H9 (cell line): ENCODE measurements around the gene RFX4. TPM values are rescaled to one million over a fixed set of nuclear protein-coding genes. Genes with fewer than 3 reads are reported as not detected.

Experiments used
- DNase-seq: peaks from one replicate; pipeline ENCODE4 v3.0.0-alpha.2; 2017
- H2AFZ ChIP-seq: one replicate; pipeline ENCODE4 v1.6.1; 2013; ENCODE audit warnings: mild to moderate bottlenecking, low read length, control low read depth, moderate library complexity
- H2AK5ac ChIP-seq: 2 replicates; pipeline ENCODE4 v1.6.1; 2013; ENCODE audit warnings: low read length, control low read depth, mixed read lengths; ENCODE audit not compliant: insufficient read length
- H2BK120ac ChIP-seq: one replicate; pipeline ENCODE4 v1.6.1; 2013; ENCODE audit warnings: low read depth, mild to moderate bottlenecking, low read length, control low read depth, inconsistent platforms; ENCODE audit not compliant: poor library complexity, severe bottlenecking
- H2BK12ac ChIP-seq: 2 replicates; pipeline ENCODE4 v1.6.1; 2013; ENCODE audit warnings: low read length, control low read depth, mixed read lengths, low read depth; ENCODE audit not compliant: insufficient read length
- H2BK15ac ChIP-seq: 2 replicates; pipeline ENCODE4 v1.6.1; 2013; ENCODE audit warnings: low read depth, low read length, control low read depth
- H2BK20ac ChIP-seq: one replicate; pipeline ENCODE4 v1.6.1; 2013; ENCODE audit warnings: low read depth, mild to moderate bottlenecking, low read length, control low read depth, inconsistent platforms; ENCODE audit not compliant: poor library complexity, severe bottlenecking
- H2BK5ac ChIP-seq: 2 replicates; pipeline ENCODE4 v1.6.1; 2013; ENCODE audit warnings: low read length, control low read depth, mixed read lengths; ENCODE audit not compliant: insufficient read length
- H3K14ac ChIP-seq: 2 replicates; pipeline ENCODE4 v1.6.1; 2013; ENCODE audit warnings: low read length, control low read depth; ENCODE audit not compliant: insufficient read depth
- H3K18ac ChIP-seq: 2 replicates; pipeline ENCODE4 v1.6.1; 2013; ENCODE audit warnings: low read depth, mild to moderate bottlenecking, mixed read lengths, low read length, control low read depth; ENCODE audit not compliant: insufficient read length
- H3K23ac ChIP-seq: 2 replicates; pipeline ENCODE4 v1.6.1; 2013; ENCODE audit warnings: low read length, control low read depth, mixed read lengths, low read depth; ENCODE audit not compliant: insufficient read length
- H3K23me2 ChIP-seq: 2 replicates; pipeline ENCODE4 v1.6.1; 2013; ENCODE audit warnings: low read depth, mild to moderate bottlenecking, mixed read lengths, low read length, control low read depth; ENCODE audit not compliant: insufficient read length, poor library complexity, severe bottlenecking
- H3K27ac ChIP-seq: 2 replicates; pipeline ENCODE4 v1.5.1; 2013; ENCODE audit warnings: low read length, control low read depth, mixed read lengths, low read depth; ENCODE audit not compliant: insufficient read length
- H3K27me3 ChIP-seq: 2 replicates; pipeline ENCODE4 v1.6.1; 2013; ENCODE audit warnings: low read length, control low read depth, inconsistent platforms; ENCODE audit not compliant: insufficient read depth
- H3K4ac ChIP-seq: 2 replicates; pipeline ENCODE4 v1.6.1; 2013; ENCODE audit warnings: low read depth, mild to moderate bottlenecking, control low read depth, inconsistent platforms, low read length, moderate library complexity
- H3K4me1 ChIP-seq: 2 replicates; pipeline ENCODE4 v1.6.1; 2013; ENCODE audit warnings: low read length, control low read depth, inconsistent platforms; ENCODE audit not compliant: insufficient read depth
- H3K4me2 ChIP-seq: 2 replicates; pipeline ENCODE4 v1.6.1; 2013; ENCODE audit warnings: low read length, control low read depth, mixed read lengths; ENCODE audit not compliant: insufficient read length, insufficient read depth
- H3K56ac ChIP-seq: 2 replicates; pipeline ENCODE4 v1.6.1; 2013; ENCODE audit warnings: low read depth, mild to moderate bottlenecking, mixed read lengths, low read length, control low read depth; ENCODE audit not compliant: insufficient read length
- H3K79me1 ChIP-seq: 2 replicates; pipeline ENCODE4 v1.6.1; 2013; ENCODE audit warnings: low read depth, mild to moderate bottlenecking, moderate library complexity, low read length, control low read depth, inconsistent platforms; ENCODE audit not compliant: insufficient read depth, poor library complexity, severe bottlenecking
- H3K79me2 ChIP-seq: 2 replicates; pipeline ENCODE4 v1.6.1; 2013; ENCODE audit warnings: low read length, control low read depth, inconsistent platforms; ENCODE audit not compliant: insufficient read depth
- H3K9ac ChIP-seq: 2 replicates; pipeline ENCODE4 v1.6.1; 2013; ENCODE audit warnings: low read length, control low read depth, mixed read lengths; ENCODE audit not compliant: insufficient read length; ENCODE audit errors: extremely low read depth
- H3K9me3 ChIP-seq: one replicate; pipeline ENCODE4 v1.6.1; 2013; ENCODE audit warnings: low read depth, low read length, inconsistent platforms; ENCODE audit not compliant: control insufficient read depth
- H3T11ph ChIP-seq: one replicate; pipeline ENCODE4 v1.6.1; 2013; ENCODE audit warnings: mild to moderate bottlenecking, low read length, control low read depth, inconsistent platforms
- H4K20me1 ChIP-seq: one replicate; pipeline ENCODE4 v1.6.1; 2013; ENCODE audit not compliant: control insufficient read depth, insufficient read length, insufficient read depth
- H4K5ac ChIP-seq: 2 replicates; pipeline ENCODE4 v1.6.1; 2013; ENCODE audit warnings: low read depth, mild to moderate bottlenecking, mixed read lengths, low read length, control low read depth; ENCODE audit not compliant: insufficient read length
- H4K8ac ChIP-seq: replicated peaks from 2 replicates; pipeline ENCODE4 v1.6.1; 2013; ENCODE audit warnings: low read length, control low read depth, mixed read lengths, low read depth; ENCODE audit not compliant: insufficient read length
- H4K91ac ChIP-seq: 2 replicates; pipeline ENCODE4 v1.6.1; 2013; ENCODE audit warnings: low read depth, mild to moderate bottlenecking, moderate library complexity, mixed read lengths, low read length, control low read depth; ENCODE audit not compliant: insufficient read length
- H3K27ac Mint-ChIP-seq, 3 experiments: 2 replicates in 2 of 3; 3 replicates in 1 of 3; pipeline ENCODE4 v1.8.0; 2020 to 2021; ENCODE audit warnings: mixed read lengths in 3 of 3, mild to moderate bottlenecking in 1 of 3, moderate library complexity in 1 of 3
- H3K27me3 Mint-ChIP-seq: 2 replicates; pipeline ENCODE4 v1.8.0; 2021; ENCODE audit warnings: low read depth, mild to moderate bottlenecking, moderate library complexity, mixed read lengths
- H3K36me3 Mint-ChIP-seq, 3 experiments: 2 replicates in 2 of 3; 3 replicates in 1 of 3; pipeline ENCODE4 v1.8.0; 2020 to 2021; ENCODE audit warnings: low read depth in 3 of 3, mixed read lengths in 3 of 3; ENCODE audit not compliant: insufficient read depth in 1 of 3
- H3K4me1 Mint-ChIP-seq, 2 experiments: 2 replicates each; pipeline ENCODE4 v1.8.0; 2020; ENCODE audit warnings: mixed read lengths in 2 of 2
- H3K4me3 Mint-ChIP-seq, 2 experiments: 2 replicates in 1 of 2; 3 replicates in 1 of 2; pipeline ENCODE4 v1.8.0; 2020 to 2021; ENCODE audit warnings: mild to moderate bottlenecking in 2 of 2, mixed read lengths in 2 of 2, moderate library complexity in 1 of 2
- H3K9me3 Mint-ChIP-seq, 2 experiments: 2 replicates in 1 of 2; 3 replicates in 1 of 2; pipeline ENCODE4 v1.8.0; 2020; ENCODE audit warnings: mild to moderate bottlenecking in 2 of 2, mixed read lengths in 2 of 2, moderate library complexity in 1 of 2
- CTCF ChIP-seq: fragments of 200-600 bp; sonication (generic); conservative IDR thresholded peaks from 3 replicates; pipeline ENCODE4 v1.8.0; 2021; ENCODE audit warnings: antibody characterized with exemption, mild to moderate bottlenecking
- WGBS: extraction: QIAGEN DNeasy Blood & Tissue Kit; methylation state at CpG from one replicate; pipeline ENCODE4 v1.1.7; 2013; ENCODE audit warnings: missing lambda C conversion rate, low lambda C conversion rate, mixed read lengths; ENCODE audit not compliant: insufficient read length; ENCODE audit errors: extremely low coverage; 5-methylcytosine and 5-hydroxymethylcytosine counted together
- total RNA-seq: library from RNA; stranded (reverse); gene quantifications from 2 replicates; pipeline ENCODE4 v1.2.1, GENCODE V29; 2021

The RFX4 gene
- total RNA-seq, 1 experiment from 2014 or later: 0.57 TPM

- no peak overlapping the region for H3K23ac ChIP-seq
- no peaks in the 10 kb centered on the region for H3K9me3 ChIP-seq
- H2BK5ac ChIP-seq: no peak overlapping the region
- no peak overlapping the region for H2BK20ac ChIP-seq
- no peak overlapping the region for H2BK12ac ChIP-seq
- no peak for TF ChIP-seq CTCF
- DNase-seq: no peak
- H3K27me3 ChIP-seq: peaks cover 2% of the 10 kb centered on the region; the same call in 1 of the 2 replicates
- no peak overlapping the region for H3K9ac ChIP-seq
- no peak overlapping the region for H3K14ac ChIP-seq
- H3K18ac ChIP-seq: no peak overlapping the region
- Mint-ChIP-seq H3K36me3 (no peaks in the 10 kb centered on the region), H3K9me3 (no peaks in the 10 kb centered on the region; a peak in 2 of 5 replicates), H3K27ac (no peak overlapping the region; a peak in 1 of 7 replicates), H3K27me3 (peaks cover 24% of the 10 kb centered on the region), H3K4me3 (no peak overlapping the region), H3K4me1 (peaks cover 19 to 23% of the 10 kb centered on the region in 2 experiments)
- H4K5ac ChIP-seq: no peak overlapping the region
- no peaks in the 10 kb centered on the region for H3K79me1 ChIP-seq
- H3K79me2 ChIP-seq: no peaks in the 10 kb centered on the region
- H3K56ac ChIP-seq: no peak overlapping the region
- H4K91ac ChIP-seq: no peak overlapping the region
- no peak overlapping the region for H3K27ac ChIP-seq
- H3K4me2 ChIP-seq: no peak overlapping the region
- no peak overlapping the region for H2BK120ac ChIP-seq
- no peak overlapping the region for H2AFZ ChIP-seq
- H3K4me1 ChIP-seq: 0 out of 2 replicates have a peak, but pooled peaks cover 3% of the 10 kb centered on the region
- no peak overlapping the region for H2BK15ac ChIP-seq
- no peak overlapping the region for H4K8ac ChIP-seq
- H3T11ph ChIP-seq: no peak overlapping the region
- WGBS: no CpG with 5 or more reads among the region's 3 CpGs
- H2AK5ac ChIP-seq: no peak overlapping the region
- H4K20me1 ChIP-seq: no peaks in the 10 kb centered on the region
- H3K4ac ChIP-seq: no peak overlapping the region
- no peaks in the 10 kb centered on the region for H3K23me2 ChIP-seq
These were observed 87.3 kb downstream of the RFX4 start for GRCh38 chr12:106670131-106670530.
